ENCODE results near the gene IGFL2.
"Not testable (repeated sequence)": the region's sequence is repeated elsewhere in the genome, so short reads cannot be mapped to it uniquely, and the experiment has no call there.

The IGFL2 gene

GRCh38 chr19:46207858-46208257 lies 59.8 kb downstream of the IGFL2 start:
- DNase-seq: not testable (repeated sequence)

DNA sequence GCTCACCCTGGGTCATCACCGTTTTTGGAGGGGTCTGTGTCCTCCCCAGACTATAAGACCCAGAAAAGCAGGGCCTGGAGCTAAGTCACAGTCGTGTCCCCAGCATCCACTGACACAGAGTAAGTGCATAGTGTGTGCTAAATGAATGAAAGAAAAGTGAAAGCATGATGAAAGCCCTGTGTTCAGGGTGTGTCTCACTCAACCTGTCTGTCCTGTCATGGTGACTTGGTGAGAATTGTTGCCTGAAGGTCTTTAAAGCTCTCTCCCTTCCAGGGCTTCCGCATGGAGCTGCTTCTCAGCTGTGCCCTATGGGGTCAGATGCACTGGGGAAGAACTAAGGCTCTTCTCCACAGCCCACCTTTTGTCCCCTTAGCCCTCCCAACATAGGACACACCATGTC lies 61.0 kb downstream of the IGFL2 start:
- DNase-seq: no peak

GRCh38 chr19:46209472-46209871 lies 61.4 kb downstream of the IGFL2 start:
- no peak for DNase-seq

GRCh38 chr19:46210669-46211068 lies 62.6 kb downstream of the IGFL2 start:
- peak in 2 of 56 donors; percentile 7 to 16 for DNase-seq

All from nucleus accumbens (tissue), 56 donors.